ENCODE measurements around the gene PFN4.

- no peak for TF ChIP-seq CTCF (IDR thresholded peaks at IDR 0.05)
- TF ChIP-seq EP300 (IDR thresholded peaks at IDR 0.05): no peak
- no peak for TF ChIP-seq POLR2A (IDR thresholded peaks at IDR 0.05)
These were observed 45.9 kb upstream of the PFN4 start for GRCh38 chr2:24169023-24169422.
